Measurements from ENCODE around the gene NUAK1.

Gene NUAK1

GRCh38 chr12:106110626-106111300 is 28.0 kb downstream of the NUAK1 start:
- no peak for DNase-seq (ENCODE audit: low read depth in 4 of 4, low spot score in 1 of 4)

GRCh38 chr12:106109168-106109910 is 29.4 kb downstream of the NUAK1 start:
- DNase-seq (ENCODE audit: low read depth in 4 of 4, low spot score in 1 of 4): no peak

- DNase-seq (ENCODE audit: low read depth in 4 of 4, low spot score in 1 of 4): no peak
Measured at GRCh38 chr12:106108185-106108835, 30.4 kb downstream of the NUAK1 start.

- no peak for DNase-seq (ENCODE audit: low read depth in 4 of 4, low spot score in 1 of 4)
Measured at GRCh38 chr12:106107566-106107965, 31.2 kb downstream of the NUAK1 start.

GRCh38 chr12:106106892-106107291 is 31.9 kb downstream of the NUAK1 start:
- DNase-seq (ENCODE audit: low read depth in 4 of 4, low spot score in 1 of 4): no peak

GRCh38 chr12:106106061-106106566 is 32.6 kb downstream of the NUAK1 start:
- DNase-seq (ENCODE audit: low read depth in 4 of 4, low spot score in 1 of 4): no peak

GRCh38 chr12:106101803-106102202 is 37.0 kb downstream of the NUAK1 start:
- no peak for DNase-seq (ENCODE audit: low read depth in 4 of 4, low spot score in 1 of 4)

- DNase-seq (ENCODE audit: low read depth in 4 of 4, low spot score in 1 of 4): no peak
Measured at GRCh38 chr12:106098691-106099200, 40.0 kb downstream of the NUAK1 start.

- DNase-seq (ENCODE audit: low read depth in 4 of 4, low spot score in 1 of 4): no peak
Measured at GRCh38 chr12:106097011-106097410, 41.7 kb downstream of the NUAK1 start.

GRCh38 chr12:106096376-106096775 is 42.4 kb downstream of the NUAK1 start:
- DNase-seq (ENCODE audit: low read depth in 4 of 4, low spot score in 1 of 4): no peak

GRCh38 chr12:106094304-106094703 is 44.5 kb downstream of the NUAK1 start:
- no peak for DNase-seq (ENCODE audit: low read depth in 4 of 4, low spot score in 1 of 4)

GRCh38 chr12:106093246-106093645 is 45.5 kb downstream of the NUAK1 start:
- no peak for DNase-seq (ENCODE audit: low read depth in 4 of 4, low spot score in 1 of 4)

GRCh38 chr12:106091446-106091820 is 47.3 kb downstream of the NUAK1 start:
- DNase-seq (ENCODE audit: low read depth in 4 of 4, low spot score in 1 of 4): no peak

GRCh38 chr12:106090591-106091445 is 47.9 kb downstream of the NUAK1 start:
- no peak for DNase-seq (ENCODE audit: low read depth in 4 of 4, low spot score in 1 of 4)

- DNase-seq (ENCODE audit: low read depth in 4 of 4, low spot score in 1 of 4): no peak
Measured at GRCh38 chr12:106089935-106090334, 48.8 kb downstream of the NUAK1 start.

GRCh38 chr12:106088811-106089485 is 49.8 kb downstream of the NUAK1 start:
- DNase-seq (ENCODE audit: low read depth in 4 of 4, low spot score in 1 of 4): no peak

GRCh38 chr12:106088246-106088808 is 50.4 kb downstream of the NUAK1 start:
- no peak for DNase-seq (ENCODE audit: low read depth in 4 of 4, low spot score in 1 of 4)

GRCh38 chr12:106086696-106087095 is 52.1 kb downstream of the NUAK1 start:
- no peak for DNase-seq (ENCODE audit: low read depth in 4 of 4, low spot score in 1 of 4)

GRCh38 chr12:106085213-106085612 is 53.5 kb downstream of the NUAK1 start:
- no peak for DNase-seq (ENCODE audit: low read depth in 4 of 4, low spot score in 1 of 4)

- DNase-seq (ENCODE audit: low read depth in 4 of 4, low spot score in 1 of 4): no peak
Measured at GRCh38 chr12:106084759-106085158, 54.0 kb downstream of the NUAK1 start.

Measured in stimulated activated CD4-positive, alpha-beta T cell treated with anti-CD3 and anti-CD28 coated beads, Interleukin-1b, Interleukin-23, amount 100 ng/mL, for 24 hours (primary cell).